Neural cell (in vitro differentiated cells): ENCODE results near the gene NEBL.

Experiments
- CTCF ChIP-seq: fragments of 450-650 bp; IDR thresholded peaks from 2 replicates; pipeline ENCODE4 v1.5.1; 2014; ENCODE audit warnings: antibody characterized with exemption, mild to moderate bottlenecking, moderate library complexity; ENCODE audit not compliant: poor library complexity, severe bottlenecking
- EZH2 ChIP-seq: fragments of 200-600, 300-800 bp; shearing (Covaris generic), sonication (generic); IDR thresholded peaks from 2 replicates; pipeline ENCODE4 v1.6.1; 2014; ENCODE audit warnings: antibody characterized with exemption, low read length, borderline replicate concordance, mild to moderate bottlenecking; ENCODE audit not compliant: insufficient read depth, poor library complexity, severe bottlenecking

- no peak for TF ChIP-seq CTCF
- no peak for TF ChIP-seq EZH2
These were observed 25.1 kb downstream of the NEBL start for GRCh38 chr10:20871970-20872369.
